Subcutaneous abdominal adipose tissue (tissue), 5 donors: ENCODE data around the gene NKD1.

Experiments
- H3K27ac ChIP-seq: one replicate; pipeline ENCODE4 v1.7.0; 2013; ENCODE audit warnings: low read depth, mild to moderate bottlenecking, inconsistent platforms, low read length, moderate library complexity
- H3K27me3 ChIP-seq, 5 donors: one replicate each; pipeline ENCODE4 v1.7.0; 2013; ENCODE audit warnings: low read length in 5 of 5, inconsistent platforms in 1 of 5; ENCODE audit not compliant: control insufficient read depth in 5 of 5, insufficient read depth in 4 of 5
- H3K36me3 ChIP-seq, 5 donors: one replicate each; pipeline ENCODE4 v1.7.0; 2013; ENCODE audit warnings: low read length in 5 of 5; ENCODE audit not compliant: control insufficient read depth in 5 of 5, insufficient read depth in 5 of 5
- H3K4me1 ChIP-seq, 5 donors: one replicate each; pipeline ENCODE4 v1.7.0; 2013; ENCODE audit warnings: low read length in 5 of 5, mild to moderate bottlenecking in 3 of 5, moderate library complexity in 1 of 5; ENCODE audit not compliant: control insufficient read depth in 5 of 5, insufficient read depth in 5 of 5
- H3K4me3 ChIP-seq, 5 donors: one replicate each; pipeline ENCODE4 v1.7.0; 2013; ENCODE audit warnings: low read length in 5 of 5, low read depth in 1 of 5
- H3K9ac ChIP-seq, 5 donors: one replicate each; pipeline ENCODE4 v1.7.0; 2013; ENCODE audit warnings: low read length in 5 of 5, mild to moderate bottlenecking in 4 of 5, moderate library complexity in 3 of 5
- H3K9me3 ChIP-seq, 5 donors: one replicate each; pipeline ENCODE4 v1.7.0; 2013; ENCODE audit warnings: low read length in 5 of 5; ENCODE audit not compliant: control insufficient read depth in 5 of 5
- donor health status: healthy.
- donor health status: healthy.
- donor health status: healthy.
- donor health status: healthy.
- donor health status: healthy.

NKD1 gene

DNA sequence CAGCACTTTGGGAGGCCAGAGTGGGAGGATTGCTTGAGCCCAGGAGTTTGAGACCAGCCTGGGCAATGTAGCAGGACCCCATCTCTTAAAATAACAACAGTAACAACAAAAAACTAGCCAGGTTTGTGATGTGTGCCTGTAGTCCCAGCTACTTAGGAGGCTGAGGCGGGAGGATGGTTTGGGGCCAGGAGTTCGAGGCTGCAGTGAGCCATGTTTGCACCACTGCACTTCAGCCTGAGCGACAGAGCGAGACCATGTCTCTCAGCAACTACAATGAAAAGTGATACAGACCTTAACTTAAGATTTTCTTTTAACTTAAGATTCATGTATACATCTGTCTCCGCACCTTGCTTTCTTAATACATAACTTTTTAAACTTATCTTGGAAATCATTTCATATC lies 17.2 kb downstream of the NKD1 start:
- Histone ChIP-seq H3K4me3 (no peak overlapping the region), H3K9me3 (peaks cover 0 to 11% (median 8%) of the 10 kb centered on the region in 5 donors), H3K9ac (no peak overlapping the region), H3K4me1 (no peaks in the 10 kb centered on the region), H3K27me3 (peaks cover 0 to 2% (median 0%) of the 10 kb centered on the region in 5 donors), H3K36me3 (no peaks in the 10 kb centered on the region), H3K27ac (no peak overlapping the region)

DNA sequence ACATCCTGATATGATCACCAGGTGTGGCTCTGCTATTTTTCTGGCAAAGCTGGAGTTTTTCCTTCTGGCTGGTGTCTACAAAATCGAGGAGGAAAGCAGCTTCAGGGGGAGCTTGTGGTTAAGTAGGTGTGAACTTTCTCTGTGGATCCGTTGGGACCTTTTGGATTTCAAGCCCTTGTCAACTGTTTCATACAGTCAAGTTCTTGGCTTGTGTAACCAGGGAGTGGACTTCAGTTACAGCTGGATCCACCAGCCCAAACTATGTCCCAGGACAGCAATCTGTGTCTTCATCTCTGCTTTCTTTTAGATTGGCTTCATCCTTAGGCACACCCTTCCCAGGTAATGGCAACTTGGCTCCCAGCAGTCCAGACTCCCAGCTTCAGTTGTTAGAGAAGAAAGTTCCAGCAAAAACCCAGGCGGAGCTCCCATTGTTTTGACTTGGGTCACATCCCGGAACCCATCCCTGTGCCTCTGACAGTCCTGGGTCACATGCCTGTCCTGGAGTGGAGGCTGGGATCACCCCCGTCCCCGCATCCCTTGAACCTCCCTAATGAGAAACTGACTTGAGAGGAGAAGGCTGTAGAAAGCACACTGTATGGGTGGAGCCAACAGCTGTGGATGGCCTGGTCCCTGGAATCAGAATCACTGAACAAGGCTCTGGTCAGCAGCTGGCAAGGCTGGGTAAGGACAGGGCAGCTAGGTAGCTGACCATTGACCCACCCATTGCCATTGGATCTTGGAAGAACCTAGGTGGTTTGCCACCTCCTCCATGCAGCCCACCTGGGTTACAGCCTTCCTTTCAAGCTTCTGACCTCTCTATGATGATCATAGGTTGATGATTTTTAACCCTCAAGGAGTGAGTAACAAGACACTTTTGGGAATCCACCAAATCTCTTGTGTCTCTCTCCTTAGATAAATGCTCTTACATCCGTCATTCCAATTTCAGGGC lies 18.1 kb downstream of the NKD1 start:
- no peaks in the 10 kb centered on the region for H3K4me1 ChIP-seq
- H3K9me3 ChIP-seq, result peaks cover 0 to 7% (median 5%) of the 10 kb centered on the region in 5 donors
- H3K9ac ChIP-seq, result no peak overlapping the region
- no peaks in the 10 kb centered on the region for H3K36me3 ChIP-seq
- H3K27me3 ChIP-seq, result peaks cover 0 to 5% (median 0%) of the 10 kb centered on the region in 5 donors
- no peak overlapping the region for H3K4me3 ChIP-seq
- H3K27ac ChIP-seq, result no peak overlapping the region

DNA sequence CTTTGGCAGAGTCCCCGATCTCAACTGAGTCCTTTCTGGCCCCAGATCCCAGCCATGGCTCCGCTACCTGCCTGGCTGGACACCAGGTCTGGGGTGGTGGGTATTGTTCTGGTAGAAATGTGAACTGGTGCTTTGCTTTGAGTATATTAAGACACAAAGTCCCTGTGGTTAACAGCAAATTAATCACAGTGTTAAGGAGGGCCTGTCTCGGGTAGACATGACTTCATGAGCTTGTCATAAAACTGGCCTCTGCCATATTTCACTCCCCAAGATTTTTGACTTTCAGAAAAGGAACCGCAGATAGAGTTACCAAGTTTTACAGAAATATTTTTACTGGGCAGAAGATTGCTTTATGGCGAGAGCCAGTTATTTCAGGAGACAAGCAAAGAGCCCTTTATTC lies 19.5 kb downstream of the NKD1 start:
- no peak overlapping the region for H3K4me3 ChIP-seq
- no peaks in the 10 kb centered on the region for H3K9me3 ChIP-seq
- H3K27ac ChIP-seq, result no peak overlapping the region
- no peaks in the 10 kb centered on the region for H3K36me3 ChIP-seq
- H3K4me1 ChIP-seq, result no peaks in the 10 kb centered on the region
- H3K27me3 ChIP-seq, result peaks cover 0 to 5% (median 0%) of the 10 kb centered on the region in 5 donors
- H3K9ac ChIP-seq, result no peak overlapping the region

DNA sequence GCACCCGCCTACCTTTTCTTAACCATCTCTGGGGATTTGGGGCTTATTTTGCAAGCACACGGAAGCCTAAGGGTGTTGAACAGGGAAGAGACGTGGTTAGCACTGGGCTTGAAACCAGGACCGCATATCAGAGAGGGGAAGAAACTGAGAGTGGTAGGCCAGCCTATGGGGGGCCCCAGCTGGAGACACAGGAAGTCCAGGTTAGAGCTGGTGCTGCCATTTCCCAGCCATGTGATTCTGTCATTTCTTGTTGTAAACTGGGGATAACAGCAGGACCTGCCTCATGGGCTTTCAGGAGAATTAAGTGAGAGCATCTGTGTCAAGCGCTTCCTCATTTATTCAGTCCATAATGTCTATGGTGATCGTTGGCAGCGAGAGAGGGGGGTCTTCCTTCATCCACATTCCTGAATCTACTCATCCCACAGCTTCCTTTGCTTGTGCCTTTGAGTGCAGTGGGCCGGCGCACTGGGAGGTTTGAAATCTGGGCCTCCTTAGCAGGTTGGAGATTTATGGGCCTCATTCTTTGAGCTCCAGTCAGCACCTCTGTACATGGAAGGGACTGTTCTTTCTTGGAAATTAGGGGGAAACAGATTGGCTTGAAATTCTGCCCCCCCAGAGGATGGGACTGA lies 20.1 kb downstream of the NKD1 start:
- H3K36me3 ChIP-seq, result no peaks in the 10 kb centered on the region

GRCh38 chr16:50570354-50570753 lies 22.2 kb downstream of the NKD1 start:
- Histone ChIP-seq H3K27me3 (peaks cover 0 to 4% (median 0%) of the 10 kb centered on the region in 5 donors), H3K27ac (no peak overlapping the region), H3K9me3 (no peaks in the 10 kb centered on the region), H3K9ac (no peak overlapping the region), H3K4me1 (peaks cover 1 to 13% (median 7%) of the 10 kb centered on the region in 5 donors), H3K36me3 (no peaks in the 10 kb centered on the region), H3K4me3 (no peak overlapping the region)

More for the DNA sequence above, 20.1 kb downstream of the NKD1 start:
- Histone ChIP-seq H3K27me3 (peaks cover 0 to 5% (median 0%) of the 10 kb centered on the region in 5 donors), H3K4me3 (no peak overlapping the region), H3K27ac (no peak overlapping the region), H3K4me1 (no peaks in the 10 kb centered on the region), H3K9me3 (no peaks in the 10 kb centered on the region), H3K9ac (no peak overlapping the region)

DNA sequence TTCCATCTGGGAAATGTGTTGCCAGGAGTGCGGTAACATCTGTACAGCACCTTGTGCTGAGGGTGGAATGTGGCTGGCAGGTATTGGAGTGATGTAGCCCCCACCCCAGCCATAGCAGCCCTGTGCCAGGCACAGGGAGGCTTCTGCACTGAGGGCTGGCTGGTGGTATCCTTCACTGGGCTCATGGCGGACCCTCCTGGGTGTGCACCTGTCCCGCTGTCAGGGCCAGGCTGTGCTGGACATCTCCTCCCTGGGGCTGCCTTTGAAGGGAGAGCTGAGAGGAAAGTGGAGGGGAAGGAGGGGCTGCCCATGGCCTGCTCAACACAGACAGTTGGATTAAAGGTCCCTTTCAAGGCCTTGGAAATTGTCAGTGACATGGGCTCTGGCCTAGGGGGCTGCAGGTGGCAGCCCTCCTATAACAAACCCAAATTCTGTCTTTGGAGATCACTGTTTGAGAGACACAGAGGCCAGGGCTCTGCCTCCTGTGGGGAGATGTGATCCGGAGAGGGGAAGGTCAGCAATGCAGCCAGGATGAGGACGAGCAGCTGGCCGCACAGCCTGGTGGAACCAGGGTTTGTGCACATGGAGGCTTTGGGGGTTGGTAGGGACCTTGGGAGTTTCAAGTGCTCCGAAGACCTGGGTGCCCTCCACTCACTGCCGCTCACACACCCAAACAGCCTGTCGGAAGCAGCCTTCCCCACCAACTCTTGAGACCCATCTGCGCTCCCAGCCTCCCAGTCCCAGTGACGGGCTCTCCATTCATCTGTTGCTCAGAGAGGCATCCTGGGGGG lies 22.8 kb downstream of the NKD1 start:
- peaks cover 1 to 19% (median 9%) of the 10 kb centered on the region in 5 donors for H3K4me1 ChIP-seq
- no peak overlapping the region for H3K9ac ChIP-seq
- H3K36me3 ChIP-seq, result no peaks in the 10 kb centered on the region
- H3K4me3 ChIP-seq, result no peak overlapping the region
- H3K27me3 ChIP-seq, result peaks cover 0 to 4% (median 0%) of the 10 kb centered on the region in 5 donors
- H3K27ac ChIP-seq, result no peak overlapping the region
- H3K9me3 ChIP-seq, result no peaks in the 10 kb centered on the region

GRCh38 chr16:50571786-50572185 lies 23.6 kb downstream of the NKD1 start:
- H3K27ac ChIP-seq, result no peak overlapping the region
- no peaks in the 10 kb centered on the region for H3K9me3 ChIP-seq
- H3K4me1 ChIP-seq, result peaks cover 1 to 19% (median 9%) of the 10 kb centered on the region in 5 donors
- no peak overlapping the region for H3K9ac ChIP-seq
- H3K36me3 ChIP-seq, result no peaks in the 10 kb centered on the region
- H3K27me3 ChIP-seq, result peaks cover 0 to 4% (median 0%) of the 10 kb centered on the region in 5 donors
- H3K4me3 ChIP-seq, result no peak overlapping the region

DNA sequence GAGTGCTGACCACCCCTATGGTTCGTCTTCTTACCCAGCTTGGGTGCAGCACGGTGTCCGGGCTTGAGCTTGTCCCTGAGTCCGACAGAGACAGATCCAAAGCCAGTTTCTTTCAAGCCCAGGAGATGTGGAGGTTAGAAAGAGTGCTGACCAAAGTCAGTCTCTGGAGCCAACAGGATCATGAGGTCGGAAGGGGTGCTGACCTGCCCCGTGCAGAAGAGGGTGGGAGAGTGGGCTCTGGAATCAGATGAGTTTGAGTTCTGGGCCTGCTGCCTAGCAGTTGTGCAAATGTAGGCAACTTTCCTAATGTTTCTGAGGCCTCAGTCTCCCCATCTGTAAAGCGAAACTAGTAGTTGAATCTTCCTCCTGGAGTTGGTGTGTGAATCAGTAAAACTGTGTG lies 24.5 kb downstream of the NKD1 start:
- no peaks in the 10 kb centered on the region for H3K36me3 ChIP-seq
- peaks cover 0 to 4% (median 0%) of the 10 kb centered on the region in 5 donors for H3K27me3 ChIP-seq
- H3K27ac ChIP-seq, result no peak overlapping the region
- H3K9me3 ChIP-seq, result no peaks in the 10 kb centered on the region
- H3K9ac ChIP-seq, result no peak overlapping the region
- peaks cover 1 to 19% (median 9%) of the 10 kb centered on the region in 5 donors for H3K4me1 ChIP-seq
- no peak overlapping the region for H3K4me3 ChIP-seq

DNA sequence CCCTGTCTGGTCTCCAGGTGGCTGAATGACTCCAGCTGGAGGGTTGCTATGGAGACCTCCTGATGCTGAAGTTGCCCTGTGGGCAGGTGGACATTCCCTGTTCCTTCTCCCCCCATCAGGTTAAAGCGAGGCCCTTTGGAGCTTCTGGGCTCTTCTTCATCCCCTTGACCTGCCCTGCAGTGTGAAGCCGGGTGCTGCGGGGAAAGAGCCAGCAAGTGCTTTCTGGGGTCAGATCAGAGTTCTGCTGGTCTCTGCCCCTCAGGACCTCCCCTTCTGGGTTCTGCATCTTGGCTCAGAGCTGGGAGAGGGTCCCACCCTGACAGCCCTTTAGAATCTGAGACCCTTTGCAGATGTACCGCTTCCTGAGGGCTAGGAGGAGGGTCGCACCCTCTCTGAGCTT lies 25.1 kb downstream of the NKD1 start:
- Histone ChIP-seq H3K27ac (no peak overlapping the region), H3K27me3 (peaks cover 0 to 4% (median 0%) of the 10 kb centered on the region in 5 donors), H3K36me3 (no peaks in the 10 kb centered on the region), H3K4me1 (peaks cover 1 to 19% (median 9%) of the 10 kb centered on the region in 5 donors), H3K9me3 (no peaks in the 10 kb centered on the region), H3K4me3 (no peak overlapping the region), H3K9ac (no peak overlapping the region)
